ENCODE data around the gene PQBP1.

The PQBP1 gene

GRCh38 chrX:48902776-48903175 lies 5.0 kb downstream of the PQBP1 start:
- no peak for DNase-seq

DNA sequence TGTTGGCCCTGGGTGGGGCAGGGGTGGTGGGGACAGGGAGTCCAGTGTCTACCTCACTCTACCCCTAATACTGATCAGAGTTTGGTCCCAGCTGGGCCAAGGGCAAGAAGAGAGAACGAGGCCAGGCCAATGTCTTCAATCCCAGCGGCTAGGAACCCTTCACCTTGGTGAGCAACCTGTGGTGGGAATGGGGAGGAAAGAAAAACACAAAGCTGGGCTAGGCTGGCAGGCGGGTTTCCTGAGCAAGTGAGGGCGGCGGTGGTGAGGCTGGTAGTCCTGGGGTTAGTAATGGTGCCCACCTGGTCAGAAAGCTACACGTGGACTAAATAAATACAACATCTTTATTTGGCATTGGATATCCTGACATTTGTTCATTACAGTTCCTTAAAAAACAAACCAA lies 5.6 kb downstream of the PQBP1 start:
- DNase-seq: no peak

GRCh38 chrX:48904180-48904579 lies 6.5 kb downstream of the PQBP1 start:
- no peak for DNase-seq

DNA sequence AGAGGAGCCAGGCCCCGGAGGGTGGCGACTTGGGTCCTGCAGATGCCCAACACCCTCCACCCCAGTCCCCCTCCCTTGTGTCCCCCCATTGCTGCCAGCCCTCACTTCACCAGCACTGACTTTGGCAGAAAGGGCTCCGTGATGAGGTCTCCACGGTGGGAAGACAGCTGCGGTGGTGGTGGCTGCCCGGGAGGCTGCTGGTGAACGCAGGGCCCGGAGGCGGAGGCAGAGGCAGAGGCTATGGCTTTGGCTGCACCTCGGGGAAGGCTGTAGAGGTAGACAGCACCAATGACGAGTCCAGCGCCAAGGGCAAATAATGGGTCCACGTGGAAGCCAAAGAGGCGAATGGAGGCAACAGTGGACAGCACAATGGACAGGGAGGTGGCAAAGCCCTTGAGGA lies 6.9 kb downstream of the PQBP1 start:
- no peak for DNase-seq

DNA sequence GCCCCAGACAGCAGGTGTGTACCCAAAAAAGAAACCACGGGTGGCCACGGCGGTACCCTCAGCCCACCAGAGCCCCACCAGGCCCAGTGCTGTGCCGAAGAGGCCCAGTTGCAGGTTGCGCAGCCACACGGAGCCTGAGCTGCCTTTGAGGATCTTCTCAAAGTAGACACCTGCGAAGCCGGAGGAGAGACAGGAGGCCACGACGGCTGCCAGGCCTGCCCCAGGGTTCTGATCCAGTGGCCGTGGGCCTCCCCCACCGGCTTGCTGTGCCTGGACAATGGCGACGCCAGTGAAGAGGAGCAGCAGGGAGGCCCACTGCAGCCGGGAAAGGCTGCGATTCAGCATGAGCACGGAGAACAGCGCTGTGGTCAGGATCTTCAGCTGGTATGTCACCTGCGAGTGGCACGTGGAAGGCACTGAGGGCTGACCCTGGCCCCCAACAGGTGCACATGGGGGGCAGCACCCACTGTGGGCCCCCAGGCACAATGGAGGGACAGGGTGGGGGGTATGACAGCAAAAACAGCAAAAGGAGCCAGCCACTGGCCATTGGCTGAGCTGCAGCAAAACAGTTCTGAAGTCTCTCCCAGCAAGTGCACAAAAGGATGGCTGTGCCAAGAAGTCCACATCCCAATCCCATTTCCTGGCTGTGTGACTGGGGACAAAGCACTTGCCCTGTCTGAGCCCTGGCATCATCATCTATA lies 7.5 kb downstream of the PQBP1 start:
- DNase-seq: no peak

- no peak for DNase-seq
These were observed 10.9 kb downstream of the PQBP1 start for GRCh38 chrX:48908600-48908999.

- DNase-seq: no peak
These were observed 12.1 kb downstream of the PQBP1 start for GRCh38 chrX:48909703-48910294.

GRCh38 chrX:48910926-48911411 lies 13.2 kb downstream of the PQBP1 start:
- DNase-seq: no peak

- DNase-seq: peak; percentile 51
These were observed 13.9 kb downstream of the PQBP1 start, which contains the start of gene SLC35A2 for GRCh38 chrX:48911412-48912182. TSS of gene SLC35A2 (minus strand) at chrX:48911646. CDS start at chrX:48911636, 10 bp downstream.

- no peak for DNase-seq
These were observed 16.1 kb downstream of the PQBP1 start for GRCh38 chrX:48913605-48914366.

DNA sequence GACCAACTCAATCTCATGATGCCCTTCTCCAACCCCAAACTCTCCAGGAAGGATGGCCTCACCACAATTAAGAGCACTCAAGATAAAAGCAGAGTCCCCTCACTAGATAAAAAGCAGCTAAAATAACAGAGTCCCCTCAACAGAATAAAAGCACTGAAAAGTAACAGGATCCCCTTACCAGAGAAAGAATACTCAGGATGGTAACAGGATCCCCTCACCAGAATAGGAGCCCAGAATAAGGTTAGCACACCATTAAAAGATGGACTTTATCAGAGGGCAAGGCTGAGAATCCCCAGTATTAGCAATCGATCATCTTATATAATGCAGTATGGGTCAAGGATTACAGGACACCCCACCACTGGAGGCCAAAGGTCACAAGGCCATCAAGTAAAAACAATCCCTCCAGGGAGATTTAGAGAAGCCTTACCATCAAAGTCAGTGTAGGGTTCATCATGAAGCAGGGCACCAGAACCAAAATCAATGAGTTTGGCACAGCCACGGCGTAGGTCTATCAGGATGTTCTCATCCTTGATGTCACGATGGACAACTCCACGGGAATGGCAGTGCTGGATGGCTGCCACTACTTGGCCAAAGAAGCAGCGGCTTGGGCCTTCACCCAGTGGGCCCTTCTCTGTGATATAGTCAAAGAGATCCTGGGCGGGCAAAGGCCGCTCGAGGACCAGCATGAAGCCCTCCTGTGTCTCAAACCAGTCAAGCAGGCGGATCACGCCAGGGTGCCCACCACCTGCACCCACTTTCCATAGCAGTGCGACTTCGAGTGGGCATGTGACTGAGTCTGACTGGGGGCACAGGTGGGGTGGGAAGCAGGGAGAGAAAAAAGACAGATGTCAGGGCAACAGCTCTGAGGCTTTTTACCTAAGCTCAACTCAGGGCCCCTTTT lies 17.1 kb downstream of the PQBP1 start:
- DNase-seq: no peak

DNA sequence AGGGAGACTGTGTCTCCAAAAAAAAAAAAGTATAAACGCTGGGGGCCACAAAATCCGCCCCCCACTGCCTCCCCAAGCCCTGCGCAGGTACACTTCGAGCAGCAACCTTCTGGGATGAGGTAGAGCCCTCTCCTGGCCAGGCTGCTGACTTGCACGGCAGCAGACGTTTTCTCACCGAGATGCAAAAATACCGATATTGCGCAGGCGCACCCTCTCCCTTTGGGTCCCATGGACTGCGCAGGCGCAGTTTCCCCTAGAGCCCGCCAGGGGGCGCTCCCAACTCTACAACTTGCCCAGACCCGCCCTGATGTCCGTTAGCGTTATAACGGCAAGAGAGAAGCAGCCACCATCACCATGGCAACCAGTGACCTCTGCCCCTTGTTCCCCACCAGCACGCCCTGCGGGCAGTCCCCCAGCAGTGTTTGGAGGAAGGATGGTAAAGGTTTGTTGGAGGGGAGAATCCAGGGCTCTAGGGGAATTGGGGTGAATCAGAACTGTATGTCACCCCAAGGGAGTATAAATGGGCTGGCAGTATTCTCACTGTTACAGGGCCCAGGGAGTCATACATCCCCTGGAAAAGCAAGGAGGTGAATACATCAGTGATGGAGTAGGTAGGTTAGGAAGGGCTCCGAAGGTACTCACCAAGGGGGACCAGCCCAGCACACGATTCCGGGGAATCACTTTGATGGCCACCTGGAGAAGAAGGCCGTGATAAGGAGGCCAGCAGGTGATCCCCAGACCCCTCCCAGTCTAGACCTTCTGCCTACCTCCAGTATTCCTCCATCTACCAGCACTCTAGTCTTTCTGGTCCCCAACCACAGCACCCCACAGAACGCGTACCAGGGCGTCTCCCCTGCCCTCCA lies 19.6 kb downstream of the PQBP1 start:
- peak; percentile 60 for DNase-seq

GRCh38 chrX:48918301-48918642 lies 20.5 kb downstream of the PQBP1 start:
- no peak for DNase-seq

DNA sequence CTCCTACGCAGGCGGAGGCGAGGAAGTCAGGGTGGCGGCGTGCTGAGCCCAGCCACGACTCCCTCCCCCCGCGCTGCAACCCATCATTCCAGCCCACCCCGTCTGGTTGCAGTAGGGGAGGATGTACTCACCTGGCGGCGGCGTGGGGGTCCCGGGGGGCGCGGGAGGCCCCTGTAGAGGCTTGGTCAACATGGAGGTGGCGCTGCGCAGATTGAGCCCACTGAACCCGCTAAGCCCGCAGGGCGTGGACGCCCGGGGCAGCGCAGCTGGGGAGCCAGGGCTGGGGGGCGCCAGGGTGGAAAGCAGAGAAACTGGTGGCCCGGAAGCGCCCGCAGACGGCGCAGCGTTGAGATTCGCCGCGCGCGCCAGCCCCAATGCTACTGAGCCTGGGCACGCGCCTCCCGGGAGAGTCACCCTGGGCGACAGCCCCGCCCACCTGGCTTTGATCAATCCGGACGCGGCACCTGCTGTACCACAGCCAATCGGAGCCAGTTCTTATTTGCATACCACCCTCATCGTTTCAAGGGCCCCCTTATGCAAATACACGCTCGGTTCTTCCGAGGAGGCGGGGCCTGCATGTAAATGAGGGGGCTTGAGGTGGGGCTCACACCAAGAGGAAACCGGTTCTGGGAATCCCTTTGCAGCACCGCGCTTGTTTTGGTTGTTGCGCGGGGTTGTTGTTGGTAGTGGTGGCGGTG lies 21.1 kb downstream of the PQBP1 start, which contains the start of gene PIM2:
Gene PIM2 (minus strand): TSS at position 382 of the 698 bp plus-strand sequence. CDS start 190 bp downstream, at position 192.
- peak; percentile 65 for DNase-seq

GRCh38 chrX:48919360-48919841 lies 21.7 kb downstream of the PQBP1 start:
- DNase-seq: no peak

DNA sequence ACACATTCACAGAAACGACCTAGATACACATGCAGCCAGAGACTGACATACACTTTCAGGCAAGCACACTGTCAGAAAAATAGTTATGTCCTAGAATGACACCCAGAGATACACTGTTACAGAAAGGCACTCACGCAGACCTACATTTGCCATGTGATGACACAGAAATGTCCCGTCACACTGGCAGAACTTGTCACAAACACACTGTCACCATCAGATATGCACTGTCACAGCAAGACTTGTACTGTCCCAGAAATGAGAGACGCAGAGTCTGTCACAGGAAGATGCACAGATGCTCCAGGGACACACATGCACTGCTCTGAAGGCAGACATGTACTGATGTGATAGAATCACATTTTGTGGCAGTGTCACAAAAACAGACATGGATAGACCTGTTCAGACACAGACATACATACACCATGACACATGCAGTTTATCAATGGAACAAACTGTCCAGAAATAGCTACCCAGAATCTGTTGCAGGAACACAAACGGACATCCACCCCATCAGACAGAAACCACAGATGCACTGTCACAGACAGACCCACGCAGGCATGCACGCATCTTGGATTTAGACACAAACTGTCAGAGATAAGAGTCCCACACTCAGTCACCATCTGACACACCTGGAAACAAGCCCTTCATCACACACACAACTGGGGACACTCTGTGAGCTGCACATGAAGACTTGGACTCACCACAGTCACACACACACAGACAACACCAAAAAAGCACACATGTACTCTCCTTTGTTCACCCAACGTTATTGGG lies 22.4 kb downstream of the PQBP1 start:
- DNase-seq: no peak

DNA sequence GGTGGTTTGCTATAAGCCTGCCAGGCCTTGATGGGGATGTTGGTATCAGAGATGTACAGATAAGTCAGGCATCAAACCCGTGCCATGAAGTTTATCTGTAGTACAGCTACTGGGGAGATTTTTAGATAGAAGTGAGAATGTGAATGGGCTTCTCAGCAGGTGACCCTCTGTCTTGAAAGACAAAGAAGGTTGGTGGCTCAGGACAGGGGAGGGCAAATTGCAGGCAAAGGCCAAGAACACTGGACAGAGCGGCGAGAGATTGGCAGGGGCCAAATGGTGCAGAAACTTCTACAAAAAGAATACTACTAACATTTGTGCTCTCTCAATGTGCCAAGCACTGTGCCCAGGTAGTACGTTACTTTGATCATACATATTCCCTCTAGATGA lies 23.0 kb downstream of the PQBP1 start:
- no peak for DNase-seq

DNA sequence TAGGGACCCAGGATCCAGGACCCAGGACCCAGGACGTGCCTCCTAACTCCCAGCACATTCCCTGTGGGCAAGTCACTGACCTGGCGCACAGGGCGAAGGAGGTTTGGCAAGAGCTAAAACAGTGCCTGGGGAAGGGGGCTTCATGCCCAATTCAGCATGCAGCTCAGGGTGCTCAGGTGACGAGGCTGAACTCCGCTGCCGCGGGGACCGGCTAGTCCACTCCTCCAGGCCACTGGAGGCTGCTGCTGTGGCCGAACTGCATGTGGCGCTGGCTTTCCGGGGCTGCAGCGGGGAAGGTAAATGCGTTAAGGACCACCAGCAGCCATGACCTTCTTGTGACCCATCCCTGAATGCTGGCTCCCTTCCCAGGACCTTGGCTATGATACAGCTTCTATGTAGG lies 26.0 kb downstream of the PQBP1 start:
- DNase-seq: no peak

DNA sequence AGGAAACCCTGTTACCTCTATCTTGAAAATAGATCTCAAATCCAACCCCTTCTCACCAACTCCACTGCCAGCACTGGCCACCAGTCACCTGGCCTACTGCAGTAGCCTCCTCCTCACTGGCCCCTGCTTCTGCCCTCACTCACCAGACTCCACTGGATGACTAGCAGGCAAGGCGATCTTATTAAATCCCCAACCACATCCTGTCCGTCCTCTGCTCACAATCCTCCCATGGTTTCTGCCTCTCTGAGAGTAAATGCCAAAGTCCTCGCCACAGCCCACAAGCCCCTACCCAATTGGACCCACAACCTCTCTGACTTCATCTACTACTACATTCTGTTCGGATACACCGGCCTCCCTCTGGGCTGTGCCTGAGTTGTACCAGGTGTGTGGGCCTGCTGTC lies 26.5 kb downstream of the PQBP1 start:
- DNase-seq: no peak
